ENCODE measurements around the gene SPSB3. TPM values are rescaled to one million over a fixed set of nuclear protein-coding genes. Genes with fewer than 3 reads are reported as not detected.

Gene SPSB3
- total and polyA plus RNA-seq, 2 of the 13 experiments (the other 11 are each of a cell fraction or from before 2014, with no cell fraction given) = 13.2 to 21.9 TPM

- TF ChIP-seq ZNF513 (CRISPR knock-in tag; conservative IDR thresholded peaks at IDR 0.05) (no peak), HINFP (CRISPR knock-in tag; IDR thresholded peaks at IDR 0.05; ENCODE audit: low read depth) (no peak), ZNF44 (CRISPR knock-in tag; IDR thresholded peaks at IDR 0.05) (0 out of 2 replicates have a peak, but pooled peaks have one; percentile 38), REXO4 (CRISPR knock-in tag; IDR thresholded peaks at IDR 0.05; ENCODE audit: borderline replicate concordance) (no peak), SALL1 (CRISPR knock-in tag; IDR thresholded peaks at IDR 0.05) (no peak), CC2D1A (CRISPR knock-in tag; IDR thresholded peaks at IDR 0.05) (no peak)
Measured at GRCh38 chr16:1771864-1772361, 10.5 kb downstream of the SPSB3 start (continued).

- Histone ChIP-seq H3K36me3 (replicated peaks in 1 of 2; ENCODE audit: control insufficient read depth in 1 of 2, insufficient read depth in 2 of 2, low read length in 2 of 2) (peaks cover 9 to 21% of the 10 kb centered on the region in 2 experiments; a peak in 4 of 5 replicates), H4K20me1 (ENCODE audit: insufficient read depth, low read length) (no peaks in the 10 kb centered on the region), H3K79me2 (ENCODE audit: insufficient read depth, low read length) (peaks cover 30% of the 10 kb centered on the region), H3K4me3 (replicated peaks in 1 of 3; ENCODE audit: insufficient read depth in 1 of 3, low read depth in 2 of 3, low read length in 3 of 3) (peak within 1 kb of the TSS; percentile 94 to 96 (median 95)), H3K4me2 (ENCODE audit: low read depth, low read length) (peak within 1 kb of the TSS; percentile 91), H3K27me3 (ENCODE audit: control insufficient read depth in 1 of 2, insufficient read depth in 2 of 2, low read length in 2 of 2) (no peaks in the 10 kb centered on the region; a peak in 2 of 5 replicates), H2AFZ (ENCODE audit: low read length) (no peak within 1 kb of the TSS), H3K27ac (ENCODE audit: extremely low read length, insufficient read depth, low read length) (peak within 1 kb of the TSS; percentile 90), H3K9me3 (ENCODE audit: low read length) (no peaks in the 10 kb centered on the region), H3K9ac (ENCODE audit: insufficient read depth, low read depth, low read length) (peak within 1 kb of the TSS; percentile 99), H3K4me1 (ENCODE audit: insufficient read depth, low read length) (peaks cover 12% of the 10 kb centered on the region)
- ATAC-seq (no peak), DNase-seq (ENCODE audit: low spot score) (peak; percentile 17), FAIRE-seq (no peak)
- 69% methylated on average over 47 of the region's 79 CpGs for WGBS (ENCODE audit: low lambda C conversion rate)
- ChIA-PET POLR2A (interaction anchor here (0.6 to 1.8 kb wide), 4 partner anchors 11 to 744 kb away, joined by 4 to 38 read pairs (median 4); partner anchors contain the start of genes FAHD1, NUBP2, RPS2 and SPSB3), CTCF (ENCODE audit: low intra/inter-chr PET ratio, low total read pairs) (no interaction called here)
- in situ Hi-C loops (cut with HindIII; ENCODE audit: extremely low pct_ligation_motif_present, low pct_unique_long_range_greater_than_20kb) (no loop called here), intact Hi-C loops (cut with micrococcal nuclease; ENCODE audit: unreplicated experiment) (loop anchor here (5.0 kb wide), 1 partner anchor 41 kb away; no protein-coding TSS in a partner anchor)
- BruUV-seq (replicated peaks) = no TSS peak
- TF ChIP-seq REST (IDR thresholded peaks at IDR 0.05; ENCODE audit: borderline replicate concordance in 1 of 2, low read depth in 1 of 2, low read length in 2 of 2) (no peak), KDM6A (CRISPR knock-in tag; IDR thresholded peaks at IDR 0.05; ENCODE audit: low read depth) (no peak), GABPB1 (CRISPR knock-in tag; IDR thresholded peaks at IDR 0.05) (peak; percentile 24; the same call in 1 of the 2 replicates), POLR2AphosphoS5 (IDR thresholded peaks at IDR 0.05; ENCODE audit: low read depth, low read length) (0 out of 2 replicates have a peak, but pooled peaks have one; percentile 16), CBX2 (IDR thresholded peaks at IDR 0.05; ENCODE audit: low read depth, low read length) (no peak), CBX2 (CRISPR knock-in tag; IDR thresholded peaks at IDR 0.05; ENCODE audit: low read depth) (no peak), SAFB2 (CRISPR knock-in tag; IDR thresholded peaks at IDR 0.05; ENCODE audit: borderline replicate concordance, low read depth) (no peak), RBFOX2 (IDR thresholded peaks at IDR 0.05; ENCODE audit: low read depth, low read length) (peak; percentile 60), HES4 (CRISPR knock-in tag; IDR thresholded peaks at IDR 0.05; ENCODE audit: borderline replicate concordance) (0 out of 2 replicates have a peak, but pooled peaks have one; percentile 12), NFKBIZ (CRISPR knock-in tag; IDR thresholded peaks at IDR 0.05) (no peak)
Measured at GRCh38 chr16:1771188-1771863, 11.0 kb downstream of the SPSB3 start, which contains the start of gene NME3. Gene NME3 (minus strand): TSS chr16:1771543. CDS start chr16:1771534, 9 bp downstream.

All from HepG2 (cell line).